HEK293T (cell line): ENCODE results near the gene QPCT.

ENCODE experiments used
- FOXM1 ChIP-seq: fragments of 450-650 bp; IDR thresholded peaks from 2 replicates; pipeline ENCODE4 v1.6.1; 2017; ENCODE audit warnings: mild to moderate bottlenecking, borderline replicate concordance
- SP1 ChIP-seq: fragments of 450-650 bp; IDR thresholded peaks from 2 replicates; pipeline ENCODE4 v1.6.1; 2017

GRCh38 chr2:37326866-37327634 is 17.4 kb upstream of the QPCT start:
- TF ChIP-seq FOXM1 (no peak), SP1 (no peak)
